HG03066 (cell line): ENCODE data around the gene SOX11.

Source experiments
- ATAC-seq: cut with Tn5 transposase; IDR thresholded peaks from one replicate; pipeline ENCODE4 v1.9.1; 2021; ENCODE audit warnings: low read depth; ENCODE audit not compliant: unreplicated experiment

Gene SOX11

DNA sequence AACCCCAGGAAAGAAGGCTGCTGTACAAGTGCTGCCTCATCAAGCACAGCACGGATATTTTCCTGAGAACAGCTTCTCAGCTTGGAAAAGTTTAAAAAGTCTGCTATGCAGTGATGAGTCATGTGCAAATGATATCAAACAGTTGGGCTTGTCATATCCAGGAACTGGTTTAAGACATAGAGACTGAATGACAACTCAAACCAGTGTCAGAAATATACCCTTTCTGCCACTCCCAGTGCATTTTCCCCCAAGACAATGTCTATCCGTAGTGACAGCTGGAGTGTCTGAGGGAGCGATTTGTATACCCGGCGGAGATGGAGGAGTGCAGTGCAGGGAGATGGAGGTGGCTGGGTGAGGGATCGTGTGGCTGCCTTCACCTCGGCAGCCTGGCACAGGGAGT lies 28.2 kb downstream of the SOX11 start:
- no peak for ATAC-seq

DNA sequence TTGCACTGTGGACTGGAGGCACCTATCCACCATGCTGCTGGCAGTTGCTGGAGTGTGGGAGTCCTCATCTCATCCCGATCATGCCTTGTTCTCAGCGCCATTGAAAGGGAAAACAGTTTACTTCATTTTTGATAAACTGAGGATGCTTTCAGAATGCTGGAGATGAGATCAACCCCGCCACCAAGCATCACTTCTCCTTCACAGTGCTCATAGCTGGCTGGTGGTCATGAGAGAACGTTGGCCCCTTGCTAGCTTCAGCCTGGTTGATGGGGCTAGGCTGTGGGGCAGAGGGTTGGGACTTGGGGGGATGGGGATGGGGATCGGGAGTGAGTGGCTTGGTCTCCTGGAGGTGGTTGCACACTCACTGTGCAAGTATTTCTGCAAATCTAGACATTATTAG lies 30.1 kb downstream of the SOX11 start:
- ATAC-seq, result no peak

DNA sequence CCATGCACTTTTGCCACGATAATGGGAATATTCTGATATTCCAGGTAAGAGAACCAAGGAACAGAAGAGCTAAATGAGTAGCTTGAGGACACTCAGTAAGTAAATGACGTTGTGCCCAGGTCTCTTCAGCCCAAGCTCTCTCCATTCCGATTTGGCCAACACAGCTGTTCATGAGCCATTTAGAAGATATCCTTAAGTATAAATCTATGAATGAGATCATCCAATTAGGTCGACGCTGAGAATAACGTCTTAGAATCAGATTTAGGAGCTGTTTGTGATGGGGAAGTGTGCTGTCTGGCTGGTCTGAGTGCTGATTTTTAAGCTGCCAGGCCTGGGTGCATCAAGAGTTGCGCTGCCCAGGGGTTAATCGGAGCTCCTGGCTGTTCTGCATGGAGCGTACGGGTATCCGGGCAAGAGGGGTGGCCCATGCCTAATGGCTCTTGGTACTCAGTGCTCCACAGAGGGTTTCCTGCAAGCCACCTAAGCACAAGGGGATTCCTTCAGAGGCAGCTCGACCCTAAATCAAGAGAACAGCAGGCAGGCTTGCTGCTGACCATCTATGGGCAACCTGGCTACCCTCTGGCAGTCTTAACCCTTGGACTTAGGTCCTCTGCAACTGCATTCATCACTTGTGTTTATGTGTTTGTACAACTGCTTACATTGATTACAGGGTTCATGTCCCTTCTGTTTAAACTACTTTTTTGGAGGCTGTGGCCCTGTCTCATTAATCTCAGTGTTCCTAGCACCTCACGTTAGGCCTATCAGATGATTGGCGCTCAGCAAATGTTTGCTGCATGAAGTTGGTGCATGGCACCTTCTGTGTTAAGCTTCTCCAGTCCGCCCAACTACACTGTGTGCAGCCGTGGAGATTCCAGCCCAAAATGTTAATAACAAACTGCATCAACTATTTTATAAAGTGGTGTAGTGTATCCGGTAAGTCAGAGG lies 31.9 kb downstream of the SOX11 start:
- ATAC-seq, result no peak

DNA sequence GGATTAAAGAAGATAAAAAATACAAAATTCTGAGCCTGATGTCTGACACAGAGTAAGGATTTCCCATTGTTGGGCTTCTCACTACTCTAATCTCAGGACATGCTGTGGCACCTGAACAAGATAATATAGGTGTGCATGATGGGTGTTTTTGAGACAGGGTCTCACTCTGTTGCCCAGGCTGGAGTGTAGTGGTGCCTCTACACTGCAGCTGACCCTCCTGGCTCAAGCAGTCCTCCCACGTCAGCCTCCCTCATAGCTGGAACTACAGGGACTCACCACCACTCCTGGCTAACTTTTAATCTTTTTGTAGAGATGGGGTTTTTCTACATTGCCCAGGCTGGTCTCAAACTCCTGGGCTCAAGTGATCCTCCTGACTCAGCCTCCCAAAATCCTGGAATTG lies 32.9 kb downstream of the SOX11 start:
- no peak for ATAC-seq

DNA sequence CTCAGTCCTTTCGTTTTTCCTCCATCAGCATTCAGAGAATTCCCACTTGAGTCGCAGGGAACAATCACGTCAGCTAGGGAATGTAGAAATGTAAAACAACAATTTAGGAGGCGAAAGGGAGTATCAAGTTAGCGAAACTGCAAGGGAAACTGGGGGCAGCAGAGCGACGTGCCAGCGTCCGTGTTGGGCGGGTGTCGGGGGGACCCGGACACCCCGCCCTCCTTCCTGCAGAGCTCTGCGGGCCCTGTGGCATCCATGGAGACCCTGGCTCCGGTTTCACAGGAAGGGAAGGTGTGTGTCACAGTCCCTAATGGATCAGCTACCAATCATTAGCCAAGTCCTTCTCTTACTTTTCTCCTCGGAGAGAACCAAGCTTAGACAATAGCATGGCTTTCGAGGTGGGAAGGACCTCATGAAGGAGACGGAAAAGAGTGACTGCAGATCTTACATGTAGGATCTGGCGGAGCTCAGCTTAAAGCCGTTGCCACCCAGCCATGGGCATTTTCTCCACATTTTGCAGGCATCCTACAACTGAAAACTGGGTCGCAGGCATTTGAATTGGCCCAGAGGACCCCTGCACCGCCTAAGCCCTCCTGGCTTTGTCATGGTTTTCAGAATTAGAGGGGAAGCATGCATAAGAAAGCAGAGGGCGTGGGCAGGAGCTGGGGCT lies 33.7 kb downstream of the SOX11 start:
- no peak for ATAC-seq

DNA sequence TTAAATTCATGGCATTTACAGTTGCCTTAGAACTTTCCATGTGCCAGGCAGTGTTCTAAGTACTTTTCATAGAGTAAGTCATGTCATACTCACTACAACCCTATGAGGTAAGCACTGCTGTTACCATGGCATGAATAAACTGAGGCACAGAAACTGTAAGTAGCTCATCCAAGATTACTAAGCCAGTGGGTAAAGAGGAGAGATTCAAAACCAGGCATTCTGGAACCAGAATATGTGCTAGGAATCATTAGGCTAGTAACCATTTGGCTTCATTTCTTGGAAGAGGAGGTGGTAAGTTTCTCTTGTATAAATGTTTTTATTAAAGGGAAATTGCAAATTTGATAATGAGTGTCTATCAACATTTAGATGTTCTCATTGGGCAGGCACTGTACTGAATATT lies 35.1 kb downstream of the SOX11 start:
- no peak for ATAC-seq

DNA sequence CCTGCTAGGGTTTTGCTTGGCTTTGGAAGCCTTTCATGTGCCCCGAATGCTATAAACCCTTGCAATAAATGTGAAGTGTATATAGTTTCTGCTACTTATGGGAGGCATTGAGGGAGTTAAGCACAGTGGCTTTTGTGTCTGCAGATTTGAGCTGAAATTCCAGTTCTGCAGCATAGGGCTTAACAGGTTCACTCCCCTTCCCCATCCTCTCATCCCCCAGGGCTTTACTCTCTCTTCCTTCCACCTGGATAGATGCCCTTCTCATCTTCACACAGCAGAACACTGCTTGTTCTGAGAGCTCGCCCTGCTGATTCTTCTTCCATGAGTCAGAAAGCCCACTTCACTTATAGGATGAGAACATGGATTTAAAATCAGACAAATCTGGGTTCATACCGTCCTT lies 37.2 kb downstream of the SOX11 start:
- no peak for ATAC-seq

DNA sequence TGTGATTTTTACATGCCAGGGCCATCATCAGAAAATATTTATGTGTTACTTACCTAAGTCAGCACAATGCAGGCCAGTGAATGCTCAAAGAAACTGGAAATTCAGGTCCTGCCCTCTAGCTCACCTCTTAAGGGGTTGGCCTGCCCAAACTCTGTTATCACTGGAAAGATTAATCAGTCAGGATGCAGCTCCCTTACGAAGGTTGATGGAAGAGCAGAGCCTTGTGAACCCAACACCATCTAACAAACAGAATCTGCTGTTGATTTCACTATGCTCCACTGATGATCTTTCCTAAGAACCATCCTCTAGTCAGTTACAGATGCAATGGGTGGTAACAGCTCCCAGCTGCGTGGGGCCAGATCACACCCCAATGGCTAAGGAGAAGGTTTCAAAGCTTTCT lies 38.2 kb downstream of the SOX11 start:
- no peak for ATAC-seq

DNA sequence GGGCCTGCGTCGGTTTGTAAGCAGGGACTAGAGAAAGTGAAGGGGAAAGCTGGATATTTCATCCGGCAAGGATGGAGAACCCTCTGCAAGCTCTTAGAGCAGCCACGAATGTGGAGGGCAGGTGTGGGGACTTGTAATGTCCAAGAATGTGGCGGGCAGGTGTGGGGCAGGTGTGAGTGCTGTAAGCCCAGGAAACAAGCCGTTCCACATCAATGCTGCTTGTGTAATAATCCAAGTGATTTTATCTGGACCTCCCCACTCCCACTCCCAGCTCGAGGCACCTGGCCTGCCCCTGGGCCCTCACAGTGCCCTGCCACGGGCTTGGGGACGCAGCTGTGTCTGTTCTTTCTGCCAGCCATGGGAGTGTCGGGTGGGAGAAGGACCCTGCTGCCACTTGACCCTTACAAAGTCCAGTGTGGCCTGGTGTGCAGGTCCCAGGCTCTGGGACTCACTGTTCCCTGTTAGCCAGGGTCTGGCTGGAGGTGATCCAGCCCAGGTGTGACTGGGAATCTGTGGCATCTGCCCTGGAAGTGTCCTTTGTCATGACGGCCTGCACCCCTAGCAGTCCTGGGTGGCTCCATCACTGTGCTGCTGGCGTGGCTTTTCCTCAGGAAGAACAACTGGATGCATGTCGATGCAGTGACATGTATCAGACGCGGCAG lies 42.8 kb downstream of the SOX11 start:
- no peak for ATAC-seq

DNA sequence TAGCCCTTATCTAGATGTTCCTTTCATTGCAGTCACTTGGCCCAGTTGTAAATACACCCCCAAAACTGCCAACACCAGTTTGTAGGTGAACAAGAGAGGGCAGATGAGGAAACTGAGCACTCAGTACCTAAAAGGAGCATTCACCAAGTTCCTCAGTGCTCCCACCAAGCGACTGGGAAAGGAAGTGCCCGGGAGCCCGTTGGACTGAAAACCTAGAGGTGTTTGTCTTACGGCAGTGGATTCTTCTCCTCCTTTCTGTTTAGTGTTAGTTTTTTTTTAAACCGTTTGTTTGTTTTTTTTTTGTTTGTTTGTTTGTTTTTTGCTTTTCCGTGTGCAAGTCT lies 43.3 kb downstream of the SOX11 start:
- ATAC-seq, result no peak

DNA sequence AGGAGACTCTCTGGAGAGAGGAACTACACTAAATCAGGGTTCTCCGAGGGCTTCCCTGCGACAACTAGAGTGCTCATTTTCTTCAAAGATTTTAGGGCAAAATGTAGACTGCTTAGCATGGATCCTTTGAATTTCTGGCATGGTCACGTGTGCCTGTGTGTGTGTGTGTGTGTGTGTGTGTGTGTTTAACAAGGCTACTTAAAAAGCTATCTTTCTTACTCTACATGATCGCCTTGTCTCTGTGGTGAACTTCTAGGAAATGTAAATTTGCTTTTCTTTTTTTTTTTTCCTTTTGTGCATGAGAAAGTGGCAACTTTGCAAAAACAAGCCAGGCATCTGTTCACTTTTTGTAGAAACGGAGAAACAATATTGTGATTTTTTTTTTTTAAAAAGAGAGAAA lies 43.9 kb downstream of the SOX11 start:
- no peak for ATAC-seq

DNA sequence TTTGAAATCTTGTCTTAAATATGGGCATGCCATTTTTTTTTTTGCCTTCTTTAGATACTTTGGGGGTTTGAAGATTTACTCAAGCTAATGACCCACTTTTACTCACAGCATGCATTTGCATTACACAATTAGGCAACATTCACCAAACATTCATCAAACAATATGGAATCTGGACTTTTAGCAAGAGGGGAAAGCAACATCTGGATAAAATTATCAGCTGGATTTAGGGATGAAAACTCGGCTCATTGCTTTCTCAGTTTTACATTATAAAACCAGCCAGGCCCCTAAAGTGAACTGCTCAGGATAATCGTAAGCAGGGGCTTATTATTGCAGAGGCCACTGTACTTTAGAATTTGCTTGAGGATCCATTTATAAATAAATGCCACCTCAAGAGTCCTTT lies 44.7 kb downstream of the SOX11 start:
- no peak for ATAC-seq

DNA sequence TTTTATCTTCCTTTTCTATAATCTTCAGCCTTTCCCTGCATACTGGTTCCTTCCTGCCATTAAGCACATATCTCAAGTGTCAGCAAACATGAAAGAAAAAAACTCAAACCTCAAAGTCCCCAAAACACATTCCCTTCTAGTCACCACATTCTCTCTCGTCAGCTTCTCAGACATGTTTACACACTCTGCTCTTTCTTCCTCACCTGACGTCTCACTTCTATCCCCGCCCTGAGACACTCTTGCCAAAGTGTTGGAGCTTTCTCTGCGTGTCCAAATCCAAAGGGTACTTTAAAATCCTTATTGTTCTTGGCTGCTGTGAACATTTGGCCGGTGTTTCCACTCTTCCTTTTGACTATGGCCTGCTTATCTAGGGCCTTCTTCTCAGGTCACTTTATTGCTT lies 47.9 kb downstream of the SOX11 start:
- ATAC-seq, result no peak

DNA sequence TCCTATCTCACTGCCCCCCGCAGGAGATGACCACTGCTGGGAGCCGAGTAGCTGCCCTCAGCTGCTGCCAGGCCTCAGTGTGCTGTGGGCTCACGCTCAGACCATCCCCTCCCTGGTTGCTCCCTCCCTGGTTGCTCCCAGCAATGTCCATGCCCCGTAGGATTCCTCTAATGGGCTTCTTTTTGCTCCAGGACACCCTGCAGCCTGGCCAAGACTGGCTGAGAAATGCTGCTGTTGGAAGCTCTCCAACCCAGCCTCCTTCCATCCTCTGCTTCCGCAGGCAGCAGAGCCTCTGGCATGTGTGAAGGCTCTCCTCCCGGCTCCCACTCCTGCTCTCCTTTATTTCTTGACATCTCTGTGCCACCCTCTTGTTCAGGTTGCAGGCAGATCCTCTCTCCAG lies 48.6 kb downstream of the SOX11 start:
- no peak for ATAC-seq

DNA sequence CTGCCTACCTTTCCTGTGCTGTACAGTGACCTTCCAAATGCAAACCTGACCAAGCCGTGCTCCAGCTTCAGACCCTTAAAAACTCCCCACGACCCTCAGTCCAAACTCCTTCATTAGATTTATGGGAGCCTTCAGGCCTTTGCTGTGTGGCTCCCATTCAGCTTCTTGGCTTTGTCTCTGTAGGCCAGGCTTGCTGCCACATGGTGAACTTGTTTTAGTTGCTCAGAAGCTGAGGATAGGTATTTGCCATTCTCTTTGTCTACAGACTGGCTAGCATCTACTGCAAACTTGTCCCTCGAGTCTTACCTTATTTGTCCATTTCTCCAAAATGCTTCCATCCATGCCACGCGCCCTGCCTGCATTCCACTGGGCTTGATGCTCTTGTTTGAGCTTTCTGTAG lies 49.1 kb downstream of the SOX11 start:
- ATAC-seq, result no peak

DNA sequence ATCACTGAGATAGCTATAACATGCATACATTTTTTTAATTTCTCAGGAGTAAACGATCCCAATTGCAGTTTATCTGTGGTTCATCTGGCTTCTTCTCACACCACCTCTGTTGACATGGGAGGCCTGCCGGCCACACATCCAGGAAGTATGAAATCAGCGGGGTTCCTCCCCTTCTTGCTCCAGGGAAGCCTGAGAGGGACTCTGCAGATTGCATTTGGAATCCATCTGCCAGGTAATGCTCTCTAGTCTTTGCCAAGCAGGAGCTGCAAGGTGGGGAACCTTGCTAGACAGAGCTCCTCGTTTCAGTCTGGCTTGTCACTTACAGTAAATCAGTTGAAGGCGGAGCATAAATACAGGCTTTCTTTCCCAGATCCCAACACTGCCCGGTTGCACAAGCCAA lies 49.9 kb downstream of the SOX11 start:
- ATAC-seq, result no peak

DNA sequence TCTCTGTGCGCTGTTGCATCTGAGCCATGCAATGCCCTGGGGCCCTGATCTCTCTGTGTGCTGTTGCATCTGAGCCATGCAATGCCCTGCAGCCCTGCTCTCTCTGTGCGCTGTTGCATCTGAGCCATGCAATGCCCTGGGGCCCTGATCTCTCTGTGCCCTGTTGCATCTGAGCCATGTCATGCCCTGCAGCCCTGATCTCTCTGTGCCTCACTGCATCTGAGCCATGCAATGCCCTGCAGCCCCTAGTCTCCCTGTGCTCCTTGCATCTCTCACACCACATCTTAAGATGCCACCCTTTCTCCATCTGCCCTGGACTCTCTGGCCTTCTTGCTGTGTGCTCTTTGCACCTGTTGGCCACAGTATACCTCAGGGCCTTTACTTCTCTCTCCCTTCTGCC lies 56.2 kb downstream of the SOX11 start:
- ATAC-seq, result no peak

DNA sequence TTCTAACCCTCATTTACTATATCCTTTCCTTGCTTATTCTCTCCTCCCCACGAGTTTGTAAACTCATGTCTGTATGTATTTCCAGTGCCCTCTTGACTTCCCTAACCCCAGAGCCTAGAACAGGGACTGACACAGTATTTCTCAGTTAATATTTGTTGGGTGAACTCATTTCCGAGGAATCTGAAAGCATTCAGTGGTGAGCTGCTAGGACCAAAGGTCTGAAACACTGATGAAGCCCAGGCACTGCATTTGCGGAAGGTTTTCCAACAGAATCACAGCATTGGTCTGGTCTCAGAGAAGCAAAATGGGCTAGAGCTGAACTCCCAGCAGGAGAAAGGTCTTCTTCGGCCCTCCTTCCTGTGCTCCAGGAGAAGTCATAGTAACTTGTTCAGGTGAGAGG lies 56.8 kb downstream of the SOX11 start:
- ATAC-seq, result no peak

DNA sequence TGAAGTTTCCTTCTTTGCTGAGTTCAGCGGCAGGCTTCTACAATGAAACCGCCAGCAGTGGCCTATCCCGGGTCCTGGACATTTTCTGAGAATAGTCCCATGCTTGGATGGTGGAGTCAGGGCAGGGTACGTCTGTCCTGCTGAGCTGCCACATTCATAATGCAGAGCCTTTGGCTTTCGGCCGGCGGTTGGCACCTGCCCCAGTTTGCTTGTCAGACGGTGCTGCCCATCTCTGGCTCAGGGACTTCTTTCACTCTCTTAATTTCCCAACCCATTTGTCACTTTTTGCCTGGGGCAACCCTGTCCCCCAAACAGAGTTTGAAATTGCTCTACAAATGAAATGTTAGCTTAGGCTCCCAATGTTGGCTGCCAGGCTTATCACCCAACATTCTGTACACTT lies 57.2 kb downstream of the SOX11 start:
- no peak for ATAC-seq
